HCT116 (cell line): ENCODE results near the gene DDT.
"Not testable (repeated sequence)": the region's sequence is repeated elsewhere in the genome, so short reads cannot be mapped to it uniquely, and the experiment has no call there.

ENCODE experiments used
- CEBPB ChIP-seq: IDR thresholded peaks from 2 replicates; pipeline ENCODE4 v1.6.1; 2012; ENCODE audit warnings: low read depth
- EZH2 ChIP-seq: fragments of 200-600 bp; sonication (generic); IDR thresholded peaks from 2 replicates; pipeline ENCODE4 v1.6.1; 2017; ENCODE audit warnings: antibody characterized with exemption, mixed run types
- EZH2phosphoT487 ChIP-seq: fragments of 200-600 bp; IDR thresholded peaks from 2 replicates; pipeline ENCODE4 v1.6.1; 2018; ENCODE audit warnings: antibody characterized with exemption, borderline replicate concordance
- JUND ChIP-seq: IDR thresholded peaks from 2 replicates; pipeline ENCODE4 v1.6.1; 2012
- POLR2A ChIP-seq: IDR thresholded peaks from 2 replicates; pipeline ENCODE4 v1.7.0; 2011; ENCODE audit warnings: borderline replicate concordance; ENCODE audit not compliant: insufficient read depth, insufficient read length; ENCODE audit errors: extremely low read depth
- POLR2AphosphoS5 ChIP-seq: IDR thresholded peaks from 2 replicates; pipeline ENCODE4 v1.6.1; 2011; ENCODE audit warnings: mild to moderate bottlenecking, low read depth, low read length, moderate library complexity
- RAD21 ChIP-seq: IDR thresholded peaks from 2 replicates; pipeline ENCODE4 v1.6.1; 2012; ENCODE audit warnings: low read depth, mild to moderate bottlenecking
- SIN3A ChIP-seq: IDR thresholded peaks from 2 replicates; pipeline ENCODE4 v1.6.1; 2012; ENCODE audit warnings: low read depth
- TCF7L2 ChIP-seq: IDR thresholded peaks from 2 replicates; pipeline ENCODE4 v1.7.0; 2011; ENCODE audit warnings: borderline replicate concordance, inconsistent platforms; ENCODE audit not compliant: insufficient read depth, insufficient read length; ENCODE audit errors: extremely low read depth
- YY1 ChIP-seq: IDR thresholded peaks from 2 replicates; pipeline ENCODE4 v1.6.1; 2011; ENCODE audit warnings: low read length, low read depth, moderate library complexity, mild to moderate bottlenecking; ENCODE audit not compliant: insufficient replicate concordance; ENCODE audit errors: extremely low read depth
- TF ChIP-seq, protein P1 (sequence below): IDR thresholded peaks from 2 replicates; pipeline ENCODE4 v1.6.1; 2012; ENCODE audit warnings: low read depth
- TF ChIP-seq, protein P2 (sequence below), 3 experiments: fragments of 200-600 bp in 1 of 3; sonication (generic) in 1 of 3; IDR thresholded peaks in 2 of 3; conservative IDR thresholded peaks in 1 of 3; 2 replicates each; pipeline ENCODE4 v1.5.1; 2012 to 2017; ENCODE audit warnings: low read depth in 2 of 3, low read length in 2 of 3, antibody characterized with exemption in 1 of 3, borderline replicate concordance in 1 of 3, control low read depth in 1 of 3, mild to moderate bottlenecking in 1 of 3, mixed read lengths in 1 of 3, mixed run types in 1 of 3, moderate library complexity in 1 of 3; ENCODE audit not compliant: insufficient read depth in 1 of 3
- TF ChIP-seq, protein P3 (sequence below): IDR thresholded peaks from 2 replicates; pipeline ENCODE4 v1.6.1; 2012

DNA sequence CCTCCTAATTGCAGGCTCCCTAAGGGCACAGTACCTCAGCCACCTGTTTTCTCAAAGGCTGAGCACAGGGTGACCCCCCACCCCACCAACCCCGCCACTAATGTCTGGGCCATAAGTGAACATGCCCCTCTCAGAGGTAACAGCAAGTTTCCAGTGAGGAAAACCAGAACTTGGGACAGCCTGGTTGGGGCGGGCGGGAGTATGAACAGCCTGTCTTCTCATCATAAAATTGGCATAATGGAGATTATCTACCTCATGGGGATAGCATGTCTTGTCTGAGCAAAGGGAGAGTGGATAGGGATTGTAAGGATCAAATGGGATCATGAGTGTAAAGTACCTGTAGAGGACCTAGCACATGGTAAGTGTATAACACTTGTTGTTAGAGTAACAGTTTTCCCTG lies 2.3 kb downstream of the DDT start:
- not testable (repeated sequence) for TF ChIP-seq CEBPB, POLR2AphosphoS5, EZH2, POLR2A, RAD21, EZH2phosphoT487, YY1, JUND, TCF7L2, SIN3A
- TF ChIP-seq, protein P1, sequence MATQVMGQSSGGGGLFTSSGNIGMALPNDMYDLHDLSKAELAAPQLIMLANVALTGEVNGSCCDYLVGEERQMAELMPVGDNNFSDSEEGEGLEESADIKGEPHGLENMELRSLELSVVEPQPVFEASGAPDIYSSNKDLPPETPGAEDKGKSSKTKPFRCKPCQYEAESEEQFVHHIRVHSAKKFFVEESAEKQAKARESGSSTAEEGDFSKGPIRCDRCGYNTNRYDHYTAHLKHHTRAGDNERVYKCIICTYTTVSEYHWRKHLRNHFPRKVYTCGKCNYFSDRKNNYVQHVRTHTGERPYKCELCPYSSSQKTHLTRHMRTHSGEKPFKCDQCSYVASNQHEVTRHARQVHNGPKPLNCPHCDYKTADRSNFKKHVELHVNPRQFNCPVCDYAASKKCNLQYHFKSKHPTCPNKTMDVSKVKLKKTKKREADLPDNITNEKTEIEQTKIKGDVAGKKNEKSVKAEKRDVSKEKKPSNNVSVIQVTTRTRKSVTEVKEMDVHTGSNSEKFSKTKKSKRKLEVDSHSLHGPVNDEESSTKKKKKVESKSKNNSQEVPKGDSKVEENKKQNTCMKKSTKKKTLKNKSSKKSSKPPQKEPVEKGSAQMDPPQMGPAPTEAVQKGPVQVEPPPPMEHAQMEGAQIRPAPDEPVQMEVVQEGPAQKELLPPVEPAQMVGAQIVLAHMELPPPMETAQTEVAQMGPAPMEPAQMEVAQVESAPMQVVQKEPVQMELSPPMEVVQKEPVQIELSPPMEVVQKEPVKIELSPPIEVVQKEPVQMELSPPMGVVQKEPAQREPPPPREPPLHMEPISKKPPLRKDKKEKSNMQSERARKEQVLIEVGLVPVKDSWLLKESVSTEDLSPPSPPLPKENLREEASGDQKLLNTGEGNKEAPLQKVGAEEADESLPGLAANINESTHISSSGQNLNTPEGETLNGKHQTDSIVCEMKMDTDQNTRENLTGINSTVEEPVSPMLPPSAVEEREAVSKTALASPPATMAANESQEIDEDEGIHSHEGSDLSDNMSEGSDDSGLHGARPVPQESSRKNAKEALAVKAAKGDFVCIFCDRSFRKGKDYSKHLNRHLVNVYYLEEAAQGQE, result not testable (repeated sequence)
- TF ChIP-seq, protein P2, sequence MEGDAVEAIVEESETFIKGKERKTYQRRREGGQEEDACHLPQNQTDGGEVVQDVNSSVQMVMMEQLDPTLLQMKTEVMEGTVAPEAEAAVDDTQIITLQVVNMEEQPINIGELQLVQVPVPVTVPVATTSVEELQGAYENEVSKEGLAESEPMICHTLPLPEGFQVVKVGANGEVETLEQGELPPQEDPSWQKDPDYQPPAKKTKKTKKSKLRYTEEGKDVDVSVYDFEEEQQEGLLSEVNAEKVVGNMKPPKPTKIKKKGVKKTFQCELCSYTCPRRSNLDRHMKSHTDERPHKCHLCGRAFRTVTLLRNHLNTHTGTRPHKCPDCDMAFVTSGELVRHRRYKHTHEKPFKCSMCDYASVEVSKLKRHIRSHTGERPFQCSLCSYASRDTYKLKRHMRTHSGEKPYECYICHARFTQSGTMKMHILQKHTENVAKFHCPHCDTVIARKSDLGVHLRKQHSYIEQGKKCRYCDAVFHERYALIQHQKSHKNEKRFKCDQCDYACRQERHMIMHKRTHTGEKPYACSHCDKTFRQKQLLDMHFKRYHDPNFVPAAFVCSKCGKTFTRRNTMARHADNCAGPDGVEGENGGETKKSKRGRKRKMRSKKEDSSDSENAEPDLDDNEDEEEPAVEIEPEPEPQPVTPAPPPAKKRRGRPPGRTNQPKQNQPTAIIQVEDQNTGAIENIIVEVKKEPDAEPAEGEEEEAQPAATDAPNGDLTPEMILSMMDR (IDR thresholded peaks at IDR 0.05 in 2 of 3, conservative IDR thresholded peaks at IDR 0.05 in 1 of 3; ENCODE audit: borderline replicate concordance in 1 of 3, insufficient read depth in 1 of 3, low read depth in 2 of 3, low read length in 2 of 3), result not testable (repeated sequence)
- TF ChIP-seq, protein P3, sequence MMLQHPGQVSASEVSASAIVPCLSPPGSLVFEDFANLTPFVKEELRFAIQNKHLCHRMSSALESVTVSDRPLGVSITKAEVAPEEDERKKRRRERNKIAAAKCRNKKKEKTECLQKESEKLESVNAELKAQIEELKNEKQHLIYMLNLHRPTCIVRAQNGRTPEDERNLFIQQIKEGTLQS, result not testable (repeated sequence)
